HG03066 (cell line): ENCODE data around the gene ILK.

Experiments
- ATAC-seq: cut with Tn5 transposase; IDR thresholded peaks from one replicate; pipeline ENCODE4 v1.9.1; 2021; ENCODE audit warnings: low read depth; ENCODE audit not compliant: unreplicated experiment

The ILK gene

GRCh38 chr11:6654281-6655019, 50.9 kb downstream of the ILK start:
- ATAC-seq = no peak

- no peak for ATAC-seq
Observed at GRCh38 chr11:6655020-6655789, 51.6 kb downstream of the ILK start.

DNA sequence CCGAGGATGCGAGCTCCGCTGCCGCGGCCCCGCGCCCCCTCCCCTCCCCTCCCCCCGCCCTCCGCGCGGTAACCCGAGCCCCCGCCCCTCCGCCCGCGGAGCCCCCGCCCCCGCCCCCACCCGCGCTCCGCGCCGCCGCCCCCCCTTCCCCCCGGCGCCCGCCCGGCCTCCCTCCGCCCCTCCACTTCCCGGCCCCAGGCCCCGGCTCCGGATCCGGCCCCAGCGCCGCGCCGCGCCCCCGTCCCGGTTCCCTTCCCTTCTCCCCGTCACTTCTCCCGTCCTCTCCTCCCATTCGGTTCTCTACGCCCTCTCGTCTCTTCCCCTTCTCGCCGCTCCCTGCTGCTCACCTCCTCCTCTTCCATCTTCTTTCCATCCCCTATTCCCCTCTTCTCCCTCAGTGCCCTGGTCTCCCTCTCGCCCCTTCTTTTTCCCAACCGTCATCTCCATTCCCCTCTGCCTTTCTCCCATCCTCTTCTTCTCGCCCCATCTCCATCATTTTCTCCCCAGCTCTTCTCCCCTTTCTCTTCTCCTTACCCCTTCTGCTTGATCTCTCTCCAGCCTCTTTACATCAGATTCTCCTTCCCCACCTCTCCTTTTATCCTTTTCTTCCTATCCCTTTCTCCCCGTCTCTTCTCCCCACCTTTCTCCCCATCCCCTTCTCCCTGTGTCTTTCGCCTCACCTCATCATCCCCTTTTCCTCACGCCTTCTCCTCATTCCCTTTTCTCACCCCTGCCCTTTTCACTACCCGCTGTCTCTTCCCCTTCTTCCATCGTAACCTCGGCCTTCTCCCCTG, 52.4 kb downstream of the ILK start, which contains the start of gene DCHS1:
Gene DCHS1, minus strand, starts transcription at position 20 of the 794 bp plus-strand sequence. CDS start 14,196 bp downstream, outside the sequence.
- ATAC-seq = no peak

DNA sequence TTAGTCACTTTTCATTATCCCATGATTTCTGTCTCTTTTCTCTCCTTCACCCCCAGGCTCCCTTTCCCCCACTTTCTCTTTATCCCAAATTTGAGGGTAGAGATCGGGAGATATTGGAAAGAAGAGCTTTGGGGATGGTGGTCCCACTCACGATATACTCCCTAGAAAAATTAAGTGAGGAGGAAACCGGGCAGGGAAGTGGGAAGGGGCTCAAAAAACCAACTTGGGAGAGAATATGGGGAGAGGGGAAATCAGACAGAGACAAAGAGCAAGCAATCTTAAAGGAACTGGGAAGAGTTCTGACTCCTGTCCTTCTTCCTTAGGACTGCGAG, 53.0 kb downstream of the ILK start:
- no peak for ATAC-seq

- no peak for ATAC-seq
Observed at GRCh38 chr11:6656936-6657335, 53.4 kb downstream of the ILK start.

- no peak for ATAC-seq
Observed at GRCh38 chr11:6657346-6657745, 53.8 kb downstream of the ILK start.

- no peak for ATAC-seq
Observed at GRCh38 chr11:6658647-6659046, 55.1 kb downstream of the ILK start.
